Heart left ventricle (tissue), 16 donors: Measurements from ENCODE around the gene ABCC3. TPM values are rescaled to one million over a fixed set of nuclear protein-coding genes. Genes with fewer than 3 reads are reported as not detected.
A peak's percentile ranks its signal among the peaks of the same experiment; 100 is the strongest.
"Not testable (repeated sequence)": the region's sequence is repeated elsewhere in the genome, so short reads cannot be mapped to it uniquely, and the experiment has no call there.

Experiments
- ATAC-seq, 4 donors: fragments of 200-7000 bp; cut with Tn5 transposase; one replicate each; pipeline ENCODE4 v1.9.1; 2020 to 2022; ENCODE audit warnings: moderate library complexity in 4 of 4, mild to moderate bottlenecking in 3 of 4, moderate number of reproducible peaks in 1 of 4
- DNase-seq, 5 donors: peaks; one replicate each; pipeline ENCODE4 v3.0.0-alpha.2; 2020
- H3K27ac ChIP-seq, 12 donors: fragments of 200-600 bp; sonication (generic) in 4 of 12; one replicate each; pipeline versions ENCODE4 v1.5.0 to v1.8.0; 2016 to 2022; ENCODE audit warnings: mild to moderate bottlenecking in 2 of 12
- H3K27me3 ChIP-seq, 9 donors: fragments of 200-600 bp; sonication (generic) in 2 of 9; one replicate each; pipeline versions ENCODE4 v1.5.1 to v1.8.0; 2016 to 2022; ENCODE audit warnings: mild to moderate bottlenecking in 3 of 9
- H3K36me3 ChIP-seq, 9 donors: fragments of 200-600 bp; sonication (generic) in 2 of 9; one replicate each; pipeline versions ENCODE4 v1.5.0 to v1.8.0; 2018 to 2022; ENCODE audit warnings: mild to moderate bottlenecking in 2 of 9
- H3K4me1 ChIP-seq, 12 donors: fragments of 200-600 bp; sonication (generic) in 4 of 12; one replicate each; pipeline versions ENCODE4 v1.5.0 to v1.8.0; 2016 to 2022; ENCODE audit warnings: mild to moderate bottlenecking in 3 of 12
- H3K4me3 ChIP-seq, 12 donors: fragments of 200-600 bp; sonication (generic) in 4 of 12; one replicate each; pipeline versions ENCODE4 v1.5.0 to v1.8.0; 2017 to 2022; ENCODE audit warnings: mild to moderate bottlenecking in 9 of 12, moderate library complexity in 4 of 12
- H3K9me3 ChIP-seq, 12 donors: fragments of 200-600 bp; sonication (generic) in 4 of 12; one replicate each; pipeline versions ENCODE4 v1.5.0 to v1.8.0; 2016 to 2022; ENCODE audit warnings: mild to moderate bottlenecking in 1 of 12
- POLR2A ChIP-seq, 2 donors: fragments of 450-650 bp; IDR thresholded peaks; one replicate each; pipeline ENCODE4 v1.6.1; 2017; ENCODE audit warnings: antibody characterized with exemption in 2 of 2, mild to moderate bottlenecking in 2 of 2, moderate library complexity in 2 of 2
- WGBS, 4 donors: extraction: QIAGEN DNeasy Blood & Tissue Kit in 2 of 4; methylation state at CpG; one replicate each; pipeline versions ENCODE4 v1.1.5 to v1.1.7; 2013 to 2018; 5-methylcytosine and 5-hydroxymethylcytosine counted together
- intact Hi-C, 10 donors: fragments of 100-400 bp; cut with DNase I; formaldehyde crosslinking; loops; one replicate each; pipeline versions ENCODE4 v1.11.1 to v1.14.2; 2022
- polyA plus RNA-seq, 2 donors: library from polyadenylated mRNA; stranded (reverse); fragments of 200-250 nt; gene quantifications; one replicate each; pipeline ENCODE4 v1.2.3, GENCODE V29; 2013
- total RNA-seq, 9 donors: library from RNA; depleted of rRNA in 2 of 9; stranded (reverse); fragments of >200 nt in 2 of 9; fragmentation: NEBNext Ultra II Directional in 3 of 9; extraction: Animal tissue kit (Norgen Biotek cat#: 25700) in 3 of 9; gene quantifications; one replicate each; pipeline versions ENCODE4 v1.1.0 to v1.2.4, GENCODE V29; 2016 to 2023
- TF ChIP-seq, protein P1 (sequence below), 12 donors: fragments of 200-600 bp; sonication (generic) in 4 of 12; IDR thresholded peaks; one replicate each; pipeline versions ENCODE4 v1.5.0 to v1.8.0; 2018 to 2022; ENCODE audit warnings: antibody characterized with exemption in 12 of 12, mild to moderate bottlenecking in 5 of 12
- donor health status: ischemic (EF 13 %, LVEDD 7.1; RV severe dilation, severe dysfunction).
- donor health status: healthy with polysubstance abuse.
- donor health status: DM: no; HTN: yes; CAD: no.
- donor health status: DM: no; HTN: no; CAD: no.
- donor health status: ischemic (EF 25% LVEDD 6.9; RV normal size, moderate dysfunction).
- donor health status: ischemic (EF 25% LVEDD 5.7; RV mildly dilated, moderate dysfunction).
- donor health status: healthy.
- donor health status: DM: yes; HTN: yes; CAD: no.
- donor health status: ischemic (EF 35%, LVEDD 5.7; RV mildly dilated, moderate dysfunction).
- donor health status: nonischemic (EF 11% LVEDD 7.7; RV severe dilation, severe dysfunction).
- donor health status: DM: yes; HTN: yes; CAD: no.
- donor health status: PGD.
- donor health status: ischemic (EF 29% LVEDD 5.4; RV normal size, mild dysfunction).
- donor health status: nonischemic (EF 23%, LVEDD 6.1; RV moderate dilation, normal function).

ABCC3 gene
- total and polyA plus RNA-seq, 11 donors = 0.20 to 21.6 (median 1.3) TPM; not detected in 1

DNA sequence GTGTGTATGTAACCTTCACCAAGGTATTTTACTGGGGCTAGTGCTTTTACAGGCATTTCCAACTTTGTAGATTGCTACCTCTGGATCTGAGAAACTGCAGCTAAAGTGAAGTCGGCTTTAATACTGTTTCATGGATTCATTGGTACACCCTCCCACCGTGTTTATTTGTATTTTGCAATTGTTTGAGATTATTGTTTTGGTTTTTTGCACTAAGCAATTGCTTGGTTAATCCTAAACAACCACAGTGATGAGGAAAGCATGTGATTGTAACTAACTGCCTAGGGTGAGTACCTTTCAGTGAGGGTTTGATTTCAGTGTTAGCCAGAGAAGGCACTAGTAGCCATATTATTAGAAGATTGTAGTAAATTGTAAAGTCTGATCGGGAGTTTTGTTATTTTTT is 88.1 kb downstream of the ABCC3 start:
- ATAC-seq (no peak), DNase-seq (no peak)
- intact Hi-C loops = no loop called here
- Histone ChIP-seq H3K27ac (no peak overlapping the region), H3K4me3 (peak overlapping the region in 2 of 12 donors; percentile 1 to 72), H3K27me3 (no peaks in the 10 kb centered on the region), H3K9me3 (no peaks in the 10 kb centered on the region), H3K4me1 (peaks cover 8 to 77% (median 63%) of the 10 kb centered on the region in 12 donors), H3K36me3 (no peaks in the 10 kb centered on the region)
- TF ChIP-seq, protein P1, sequence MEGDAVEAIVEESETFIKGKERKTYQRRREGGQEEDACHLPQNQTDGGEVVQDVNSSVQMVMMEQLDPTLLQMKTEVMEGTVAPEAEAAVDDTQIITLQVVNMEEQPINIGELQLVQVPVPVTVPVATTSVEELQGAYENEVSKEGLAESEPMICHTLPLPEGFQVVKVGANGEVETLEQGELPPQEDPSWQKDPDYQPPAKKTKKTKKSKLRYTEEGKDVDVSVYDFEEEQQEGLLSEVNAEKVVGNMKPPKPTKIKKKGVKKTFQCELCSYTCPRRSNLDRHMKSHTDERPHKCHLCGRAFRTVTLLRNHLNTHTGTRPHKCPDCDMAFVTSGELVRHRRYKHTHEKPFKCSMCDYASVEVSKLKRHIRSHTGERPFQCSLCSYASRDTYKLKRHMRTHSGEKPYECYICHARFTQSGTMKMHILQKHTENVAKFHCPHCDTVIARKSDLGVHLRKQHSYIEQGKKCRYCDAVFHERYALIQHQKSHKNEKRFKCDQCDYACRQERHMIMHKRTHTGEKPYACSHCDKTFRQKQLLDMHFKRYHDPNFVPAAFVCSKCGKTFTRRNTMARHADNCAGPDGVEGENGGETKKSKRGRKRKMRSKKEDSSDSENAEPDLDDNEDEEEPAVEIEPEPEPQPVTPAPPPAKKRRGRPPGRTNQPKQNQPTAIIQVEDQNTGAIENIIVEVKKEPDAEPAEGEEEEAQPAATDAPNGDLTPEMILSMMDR (IDR thresholded peaks at IDR 0.05) = no peak
- no peak for TF ChIP-seq POLR2A (IDR thresholded peaks at IDR 0.05)
- WGBS, 4 donors = 38 to 53% (median 49%) methylated on average over 3 of the region's 3 CpGs

DNA sequence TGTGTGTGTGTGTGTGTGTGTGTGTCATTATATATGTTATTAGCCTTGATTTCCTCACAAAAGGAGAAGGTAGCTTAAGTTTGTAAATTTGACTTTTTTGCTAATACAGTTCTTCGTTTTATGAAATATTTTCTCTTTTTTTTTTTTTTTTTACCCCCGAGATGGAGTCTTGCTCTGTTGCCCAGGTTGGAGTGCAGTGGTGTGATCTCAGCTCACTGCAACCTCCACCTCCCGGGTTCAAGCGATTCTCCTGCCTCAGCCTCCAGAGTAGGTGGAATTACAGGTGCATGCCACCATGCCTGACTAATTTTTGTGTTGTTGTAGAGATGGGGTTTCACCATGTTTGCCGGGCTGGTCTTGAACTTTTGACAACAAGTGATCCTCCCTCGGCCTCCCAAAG is 89.9 kb downstream of the ABCC3 start:
- ATAC-seq, H3K27ac ChIP-seq, intact Hi-C loops, H3K36me3 ChIP-seq, H3K27me3 ChIP-seq, H3K4me3 ChIP-seq, H3K9me3 ChIP-seq, DNase-seq: not testable (repeated sequence)
- 88 to 97% (median 95%) methylated on average over 6 of the region's 6 CpGs for WGBS, 4 donors
- peaks cover 8 to 90% (median 76%) of the 10 kb centered on the region in 12 donors for H3K4me1 ChIP-seq

DNA sequence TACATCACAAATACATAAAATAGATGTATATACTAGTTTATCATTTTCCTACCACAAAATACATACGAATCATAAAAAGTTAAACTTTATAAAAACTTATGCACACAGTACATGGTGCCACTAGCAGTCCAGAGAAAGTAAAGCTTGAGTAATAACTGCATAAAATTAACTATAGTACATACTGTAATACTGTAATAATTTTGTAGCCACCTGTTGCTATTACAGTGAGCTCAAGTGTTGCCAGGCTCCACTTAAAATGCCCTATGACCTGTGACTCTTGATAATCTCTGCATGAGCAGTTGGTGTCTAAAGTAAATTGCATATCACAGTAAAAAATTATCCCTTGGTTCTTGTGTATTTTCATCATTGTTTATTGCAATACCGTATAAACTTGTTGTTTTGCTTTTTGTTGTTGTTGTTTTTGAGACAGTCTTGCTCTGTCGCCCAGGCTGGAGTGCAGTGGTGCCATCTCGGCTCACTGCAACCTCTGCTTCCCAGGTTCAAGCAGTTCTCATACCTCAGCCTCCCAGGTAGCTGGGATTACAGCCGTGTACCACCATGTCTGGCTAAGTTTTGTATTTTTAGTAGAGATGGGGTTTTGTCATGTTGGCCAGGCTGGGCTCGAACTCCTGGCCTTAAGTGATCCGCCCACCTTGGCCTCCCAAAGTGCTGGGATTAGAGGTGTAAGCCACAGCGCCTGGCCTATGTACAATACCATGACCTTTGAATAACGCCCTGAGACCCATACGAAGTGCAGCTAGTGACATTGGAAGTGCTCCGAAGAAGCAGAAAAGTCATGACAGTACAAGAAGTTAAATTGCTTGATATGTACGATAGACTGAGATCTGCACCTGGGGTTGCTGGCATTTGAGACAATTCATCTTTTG is 91.3 kb downstream of the ABCC3 start:
- H3K9me3 ChIP-seq = no peaks in the 10 kb centered on the region
- no peaks in the 10 kb centered on the region for H3K36me3 ChIP-seq
- H3K4me1 ChIP-seq = peaks cover 8 to 95% (median 84%) of the 10 kb centered on the region in 12 donors
- no peaks in the 10 kb centered on the region for H3K27me3 ChIP-seq
- ATAC-seq (peak in 1 of 4 donors; percentile 4), DNase-seq (no peak)
- WGBS, 4 donors = 61 to 70% (median 66%) methylated on average over 12 of the region's 12 CpGs
- TF ChIP-seq POLR2A (IDR thresholded peaks at IDR 0.05) = no peak
- TF ChIP-seq, protein P1 (IDR thresholded peaks at IDR 0.05) = no peak
- no peak overlapping the region for H3K4me3 ChIP-seq
- intact Hi-C loops = no loop called here
- no peak overlapping the region for H3K27ac ChIP-seq

DNA sequence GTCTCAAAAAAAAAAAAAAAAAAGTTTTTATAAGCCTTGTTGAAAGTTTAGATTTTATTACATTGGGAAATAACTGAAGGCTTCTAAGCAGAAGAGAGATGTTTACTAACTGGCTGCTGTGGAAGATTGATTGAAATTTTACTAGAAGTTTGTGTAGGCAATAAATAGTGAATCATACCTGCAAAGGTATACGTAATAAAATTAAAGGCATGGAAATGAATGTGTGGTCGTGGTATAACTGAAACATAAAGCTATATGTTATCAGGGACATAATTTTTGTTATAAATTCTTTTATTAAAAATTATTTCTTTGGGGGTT is 93.4 kb downstream of the ABCC3 start:
- Histone ChIP-seq H3K4me1 (peaks cover 0 to 92% (median 77%) of the 10 kb centered on the region in 12 donors), H3K9me3 (no peaks in the 10 kb centered on the region), H3K36me3 (peaks cover 0 to 2% (median 0%) of the 10 kb centered on the region in 9 donors), H3K27me3 (no peaks in the 10 kb centered on the region), H3K4me3 (no peak overlapping the region), H3K27ac (no peak overlapping the region)
- no peak for TF ChIP-seq POLR2A (IDR thresholded peaks at IDR 0.05)
- TF ChIP-seq, protein P1 (IDR thresholded peaks at IDR 0.05) = no peak
- DNase-seq (no peak), ATAC-seq (no peak)
- intact Hi-C loops = no loop called here
- 86 to 91% (median 88%) methylated on average over 2 of the region's 2 CpGs for WGBS, 4 donors
